ENCODE data around the gene EXOSC2.

EXOSC2 gene

DNA sequence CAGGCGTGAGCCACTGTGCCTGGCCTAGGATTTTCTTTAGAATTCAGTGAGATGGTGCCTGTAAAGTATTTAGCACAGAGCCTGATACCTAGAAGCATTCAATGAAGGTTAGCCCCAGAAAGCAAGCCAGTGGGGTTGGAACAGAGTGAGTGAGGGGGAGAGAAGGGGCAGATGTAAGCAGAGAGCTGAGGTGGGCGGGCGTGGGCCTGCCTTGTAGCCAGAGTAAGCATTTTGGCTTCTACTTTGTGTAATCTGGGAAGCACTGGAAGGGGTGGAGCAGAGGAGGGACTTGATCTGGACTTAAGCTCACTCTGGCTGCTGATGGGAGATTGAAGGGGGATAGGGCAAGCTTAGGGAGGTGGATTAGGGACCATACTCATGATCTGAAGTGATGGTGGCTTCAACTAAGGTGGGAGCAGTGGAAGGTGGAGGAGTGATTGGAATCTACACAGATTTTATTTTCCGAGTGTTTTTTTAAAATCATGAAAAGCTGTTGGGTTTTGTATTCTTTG is 2.6 kb downstream of the EXOSC2 start:
- in situ Hi-C loops (cut with HindIII; ENCODE audit: low pct_ligation_motif_present, low sequenced_read_pairs), result no loop called here
- Histone ChIP-seq H3K27me3 (replicated peaks) (no peaks in the 10 kb centered on the region), H3K27ac (no peak overlapping the region), H3K36me3 (replicated peaks) (peaks cover 37% of the 10 kb centered on the region), H3K4me3 (ENCODE audit: low read depth, low read length) (no peak overlapping the region)
- DNase-seq, result no peak
- TF ChIP-seq, protein P1, sequence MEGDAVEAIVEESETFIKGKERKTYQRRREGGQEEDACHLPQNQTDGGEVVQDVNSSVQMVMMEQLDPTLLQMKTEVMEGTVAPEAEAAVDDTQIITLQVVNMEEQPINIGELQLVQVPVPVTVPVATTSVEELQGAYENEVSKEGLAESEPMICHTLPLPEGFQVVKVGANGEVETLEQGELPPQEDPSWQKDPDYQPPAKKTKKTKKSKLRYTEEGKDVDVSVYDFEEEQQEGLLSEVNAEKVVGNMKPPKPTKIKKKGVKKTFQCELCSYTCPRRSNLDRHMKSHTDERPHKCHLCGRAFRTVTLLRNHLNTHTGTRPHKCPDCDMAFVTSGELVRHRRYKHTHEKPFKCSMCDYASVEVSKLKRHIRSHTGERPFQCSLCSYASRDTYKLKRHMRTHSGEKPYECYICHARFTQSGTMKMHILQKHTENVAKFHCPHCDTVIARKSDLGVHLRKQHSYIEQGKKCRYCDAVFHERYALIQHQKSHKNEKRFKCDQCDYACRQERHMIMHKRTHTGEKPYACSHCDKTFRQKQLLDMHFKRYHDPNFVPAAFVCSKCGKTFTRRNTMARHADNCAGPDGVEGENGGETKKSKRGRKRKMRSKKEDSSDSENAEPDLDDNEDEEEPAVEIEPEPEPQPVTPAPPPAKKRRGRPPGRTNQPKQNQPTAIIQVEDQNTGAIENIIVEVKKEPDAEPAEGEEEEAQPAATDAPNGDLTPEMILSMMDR (IDR thresholded peaks at IDR 0.05; ENCODE audit: low read depth, low read length, missing control alignments), result no peak

DNA sequence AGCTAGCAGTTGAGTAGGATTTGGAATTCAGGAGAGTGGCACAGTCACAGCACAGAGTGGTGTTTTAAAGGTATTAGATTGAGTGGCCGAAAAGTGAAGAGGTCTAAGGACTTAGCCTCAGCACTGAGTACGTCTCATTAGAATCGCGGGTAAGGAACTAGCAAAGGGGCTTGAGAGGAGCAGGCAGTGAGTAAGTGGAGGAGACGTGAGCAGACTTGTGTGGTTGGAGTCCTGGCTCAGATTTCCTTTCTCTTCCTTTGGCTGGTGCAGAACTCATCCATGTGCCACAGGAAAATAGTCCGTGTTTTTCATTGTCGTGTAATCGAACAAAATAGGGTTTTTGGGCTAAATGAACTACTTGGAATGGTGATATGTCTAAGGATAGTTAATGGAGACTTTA is 3.4 kb downstream of the EXOSC2 start:
- no peaks in the 10 kb centered on the region for H3K27me3 ChIP-seq (replicated peaks)
- H3K27ac ChIP-seq, result no peak overlapping the region
- H3K4me3 ChIP-seq (ENCODE audit: low read depth, low read length), result no peak overlapping the region
- peaks cover 40% of the 10 kb centered on the region for H3K36me3 ChIP-seq (replicated peaks)
- DNase-seq, result no peak
- in situ Hi-C loops (cut with HindIII; ENCODE audit: low pct_ligation_motif_present, low sequenced_read_pairs), result no loop called here
- TF ChIP-seq, protein P1 (IDR thresholded peaks at IDR 0.05; ENCODE audit: low read depth, low read length, missing control alignments), result no peak

- no peak for DNase-seq
- TF ChIP-seq, protein P1 (IDR thresholded peaks at IDR 0.05; ENCODE audit: low read depth, low read length, missing control alignments), result no peak
- in situ Hi-C loops (cut with HindIII; ENCODE audit: low pct_ligation_motif_present, low sequenced_read_pairs), result no loop called here
These were observed 4.9 kb downstream of the EXOSC2 start for GRCh38 chr9:130698514-130698913.

GRCh38 chr9:130699047-130699446 is 5.5 kb downstream of the EXOSC2 start:
- Histone ChIP-seq H3K36me3 (replicated peaks) (peaks cover 59% of the 10 kb centered on the region), H3K27ac (no peak overlapping the region), H3K27me3 (replicated peaks) (no peaks in the 10 kb centered on the region), H3K4me3 (ENCODE audit: low read depth, low read length) (no peak overlapping the region)
- in situ Hi-C loops (cut with HindIII; ENCODE audit: low pct_ligation_motif_present, low sequenced_read_pairs), result no loop called here
- no peak for DNase-seq
- TF ChIP-seq, protein P1 (IDR thresholded peaks at IDR 0.05; ENCODE audit: low read depth, low read length, missing control alignments), result no peak

More at GRCh38 chr9:130698514-130698913, 4.9 kb downstream of the EXOSC2 start:
- Histone ChIP-seq H3K27me3 (replicated peaks) (no peaks in the 10 kb centered on the region), H3K27ac (no peak overlapping the region), H3K36me3 (replicated peaks) (peaks cover 54% of the 10 kb centered on the region), H3K4me3 (ENCODE audit: low read depth, low read length) (no peak overlapping the region)

- H3K4me3 ChIP-seq (ENCODE audit: low read depth, low read length), result no peak overlapping the region
- H3K27me3 ChIP-seq (replicated peaks), result no peaks in the 10 kb centered on the region
- H3K27ac ChIP-seq, result no peak overlapping the region
- in situ Hi-C loops (cut with HindIII; ENCODE audit: low pct_ligation_motif_present, low sequenced_read_pairs), result loop anchor here (25.0 kb wide), 1 partner anchor 161 kb away; no protein-coding TSS in a partner anchor
- DNase-seq, result peak; percentile 82
- TF ChIP-seq, protein P1 (IDR thresholded peaks at IDR 0.05; ENCODE audit: low read depth, low read length, missing control alignments), result peak; percentile 100
- peaks cover 54% of the 10 kb centered on the region for H3K36me3 ChIP-seq (replicated peaks)
These were observed 7.8 kb downstream of the EXOSC2 start for GRCh38 chr9:130701059-130702022.
